Neural cell (in vitro differentiated cells): ENCODE measurements around the gene KRT2. TPM values are rescaled to one million over a fixed set of nuclear protein-coding genes. Genes with fewer than 3 reads are reported as not detected.
"Not testable (repeated sequence)": the region's sequence is repeated elsewhere in the genome, so short reads cannot be mapped to it uniquely, and the experiment has no call there.

ENCODE experiments used
- H2AFZ ChIP-seq: fragments of 200-600, 300-800 bp; sonication (generic), shearing (Covaris generic); 2 replicates; pipeline ENCODE4 v1.6.0; 2014; ENCODE audit warnings: low read depth, mild to moderate bottlenecking, antibody characterized with exemption, low read length, moderate library complexity
- H3F3A ChIP-seq: fragments of 200-600 bp; shearing (Covaris generic); 2 replicates; pipeline ENCODE4 v1.6.1; 2016; ENCODE audit warnings: mild to moderate bottlenecking, moderate library complexity, mixed read lengths, antibody characterized with exemption, low read length; ENCODE audit not compliant: insufficient read depth, poor library complexity, severe bottlenecking
- H3K27ac ChIP-seq: fragments of 200-600, 300-800 bp; sonication (generic), shearing (Covaris generic); 2 replicates; pipeline ENCODE4 v1.5.1; 2014; ENCODE audit warnings: mild to moderate bottlenecking, low read length, moderate library complexity
- H3K27me3 ChIP-seq: fragments of 300-800, 200-600 bp; sonication (generic), shearing (Covaris generic); 2 replicates; pipeline ENCODE4 v1.6.0; 2014; ENCODE audit warnings: mild to moderate bottlenecking, low read depth, low read length, moderate library complexity; ENCODE audit not compliant: insufficient read depth
- H3K36me3 ChIP-seq: fragments of 300-800, 200-600 bp; sonication (generic), shearing (Covaris generic); 2 replicates; pipeline ENCODE4 v1.5.1; 2014; ENCODE audit warnings: mild to moderate bottlenecking, antibody characterized with exemption, low read length, moderate library complexity; ENCODE audit not compliant: insufficient read depth
- H3K4me2 ChIP-seq: fragments of 300-800, 200-600 bp; sonication (generic), shearing (Covaris generic); 2 replicates; pipeline ENCODE4 v1.6.0; 2014; ENCODE audit warnings: mild to moderate bottlenecking, low read length
- H3K4me3 ChIP-seq: fragments of 300-800, 200-600 bp; sonication (generic), shearing (Covaris generic); 2 replicates; pipeline ENCODE4 v1.5.1; 2014; ENCODE audit warnings: mild to moderate bottlenecking, low read length, moderate library complexity
- H3K79me2 ChIP-seq: fragments of 200-600 bp; shearing (Covaris generic); replicated peaks from 2 replicates; pipeline ENCODE4 v1.6.0; 2014; ENCODE audit warnings: mild to moderate bottlenecking, low read length, moderate library complexity; ENCODE audit not compliant: insufficient read depth
- H3K9ac ChIP-seq: fragments of 300-800, 200-600 bp; sonication (generic), shearing (Covaris generic); 2 replicates; pipeline ENCODE4 v1.6.1; 2016; ENCODE audit warnings: mild to moderate bottlenecking, low read length, mixed read lengths
- H3K9me2 ChIP-seq: fragments of 200-600 bp; shearing (Covaris generic); 2 replicates; pipeline ENCODE4 v1.6.1; 2016; ENCODE audit warnings: mild to moderate bottlenecking, low read length, mixed read lengths; ENCODE audit not compliant: insufficient read depth
- H3K9me3 ChIP-seq: fragments of 200-600, 300-800 bp; sonication (generic), shearing (Covaris generic); 2 replicates; pipeline ENCODE4 v1.6.1; 2016; ENCODE audit warnings: mild to moderate bottlenecking, mixed run types, low read length, moderate library complexity, mixed read lengths
- H4K20me1 ChIP-seq: fragments of 200-600 bp; shearing (Covaris generic); 2 replicates; pipeline ENCODE4 v1.6.1; 2016; ENCODE audit warnings: mild to moderate bottlenecking, mixed run types; ENCODE audit not compliant: insufficient read depth
- CTCF ChIP-seq: fragments of 450-650 bp; IDR thresholded peaks from 2 replicates; pipeline ENCODE4 v1.5.1; 2014; ENCODE audit warnings: antibody characterized with exemption, mild to moderate bottlenecking, moderate library complexity; ENCODE audit not compliant: poor library complexity, severe bottlenecking
- EP300 ChIP-seq: fragments of 450-650 bp; conservative IDR thresholded peaks from 2 replicates; pipeline ENCODE4 v1.6.1; 2014; ENCODE audit warnings: antibody characterized with exemption, mild to moderate bottlenecking, moderate library complexity; ENCODE audit not compliant: poor library complexity, severe bottlenecking
- EZH2 ChIP-seq: fragments of 200-600, 300-800 bp; shearing (Covaris generic), sonication (generic); IDR thresholded peaks from 2 replicates; pipeline ENCODE4 v1.6.1; 2014; ENCODE audit warnings: antibody characterized with exemption, low read length, borderline replicate concordance, mild to moderate bottlenecking; ENCODE audit not compliant: insufficient read depth, poor library complexity, severe bottlenecking
- MXI1 ChIP-seq: fragments of 450-650 bp; conservative IDR thresholded peaks from 2 replicates; pipeline ENCODE4 v1.6.1; 2014; ENCODE audit warnings: antibody characterized with exemption, mild to moderate bottlenecking; ENCODE audit not compliant: poor library complexity, severe bottlenecking
- POLR2AphosphoS5 ChIP-seq: IDR thresholded peaks from 2 replicates; pipeline ENCODE4 v1.6.1; 2012
- RAD21 ChIP-seq: fragments of 450-650 bp; conservative IDR thresholded peaks from 2 replicates; pipeline ENCODE4 v1.6.1; 2014; ENCODE audit warnings: antibody characterized with exemption, mild to moderate bottlenecking, moderate library complexity
- REST ChIP-seq: IDR thresholded peaks from 2 replicates; pipeline ENCODE4 v1.6.1; 2012; ENCODE audit warnings: borderline replicate concordance
- SMC3 ChIP-seq: fragments of 450-650 bp; conservative IDR thresholded peaks from 2 replicates; pipeline ENCODE4 v1.6.1; 2014; ENCODE audit warnings: antibody characterized with exemption, mild to moderate bottlenecking, moderate library complexity; ENCODE audit not compliant: poor library complexity
- TAF1 ChIP-seq: IDR thresholded peaks from 2 replicates; pipeline ENCODE4 v1.6.1; 2012; ENCODE audit warnings: low read depth
- polyA plus RNA-seq: library from polyadenylated mRNA; depleted of rRNA; stranded (reverse); fragments of >200 nt; gene quantifications from 2 replicates; pipeline ENCODE4 v1.2.3, GENCODE V29; 2014

KRT2 gene
- polyA plus RNA-seq, 1 donor from 2014 or later = not detected

GRCh38 chr12:52670506-52670905 lies 18.5 kb upstream of the KRT2 start:
- Histone ChIP-seq H3K9me3 (no peaks in the 10 kb centered on the region), H3K27ac (no peak overlapping the region), H3K4me2 (no peak overlapping the region), H3K79me2 (no peaks in the 10 kb centered on the region), H2AFZ (no peak overlapping the region), H3K9ac (no peak overlapping the region), H3K9me2 (no peaks in the 10 kb centered on the region), H3F3A (no peaks in the 10 kb centered on the region), H3K36me3 (no peaks in the 10 kb centered on the region), H4K20me1 (no peaks in the 10 kb centered on the region), H3K4me3 (no peak overlapping the region), H3K27me3 (no peaks in the 10 kb centered on the region)
- TF ChIP-seq SMC3 (no peak), EZH2 (no peak), RAD21 (no peak), TAF1 (no peak), EP300 (no peak), REST (no peak), POLR2AphosphoS5 (no peak), MXI1 (no peak), CTCF (no peak)

- H3K9me3 ChIP-seq, H3K27ac ChIP-seq, H2AFZ ChIP-seq, H3F3A ChIP-seq, H3K27me3 ChIP-seq, H3K79me2 ChIP-seq, H3K9ac ChIP-seq, H4K20me1 ChIP-seq, H3K4me2 ChIP-seq, H3K36me3 ChIP-seq, H3K9me2 ChIP-seq, H3K4me3 ChIP-seq: not testable (repeated sequence)
Measured at GRCh38 chr12:52669941-52670340, 17.9 kb upstream of the KRT2 start.

GRCh38 chr12:52669426-52669825 lies 17.4 kb upstream of the KRT2 start:
- no peak overlapping the region for H3K9ac ChIP-seq
- H3F3A ChIP-seq = no peaks in the 10 kb centered on the region
- H3K79me2 ChIP-seq = no peaks in the 10 kb centered on the region
- H3K36me3 ChIP-seq = no peaks in the 10 kb centered on the region
- no peaks in the 10 kb centered on the region for H3K27me3 ChIP-seq
- H3K4me2 ChIP-seq = no peak overlapping the region
- TF ChIP-seq SMC3 (no peak), TAF1 (no peak), EP300 (no peak), RAD21 (no peak), EZH2 (no peak), CTCF (no peak), REST (no peak), POLR2AphosphoS5 (no peak), MXI1 (no peak)
- no peaks in the 10 kb centered on the region for H3K9me3 ChIP-seq
- no peak overlapping the region for H3K4me3 ChIP-seq
- H3K27ac ChIP-seq = no peak overlapping the region
- no peaks in the 10 kb centered on the region for H4K20me1 ChIP-seq
- no peak overlapping the region for H2AFZ ChIP-seq
- H3K9me2 ChIP-seq = no peaks in the 10 kb centered on the region
